ENCODE measurements around the gene ABCB1. TPM values are rescaled to one million over a fixed set of nuclear protein-coding genes. Genes with fewer than 3 reads are reported as not detected.

The ABCB1 gene
- total and polyA plus RNA-seq, 2 donors (not counting 3 experiments of a cell fraction or from before 2014, with no cell fraction given) = 7.1 to 7.5 TPM

DNA sequence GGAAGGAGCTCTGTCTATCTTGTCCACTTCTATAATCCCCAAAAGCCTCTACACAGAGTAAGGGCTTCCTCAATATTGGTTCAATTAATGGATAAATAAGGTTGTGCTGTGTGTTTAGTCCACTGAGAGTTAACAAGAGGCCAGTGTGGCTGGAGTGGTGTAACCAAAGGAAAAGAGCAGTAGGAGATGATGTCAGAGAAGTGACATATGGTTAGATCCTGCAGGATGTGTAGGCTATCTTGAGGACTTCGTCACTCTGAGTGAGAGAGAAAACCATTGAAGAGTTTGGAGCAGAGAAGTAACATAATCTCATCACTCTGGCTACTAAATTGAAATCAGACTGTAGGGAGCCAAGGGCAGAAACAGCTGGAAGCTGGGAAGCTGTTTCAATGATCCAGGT, 14.5 kb upstream of the ABCB1 start:
- BruUV-seq (replicated peaks) = no TSS peak
- dilution Hi-C loops (cut with MboI; ENCODE audit: extremely low pct_ligation_motif_present, low sequenced_read_pairs) = no loop called here

DNA sequence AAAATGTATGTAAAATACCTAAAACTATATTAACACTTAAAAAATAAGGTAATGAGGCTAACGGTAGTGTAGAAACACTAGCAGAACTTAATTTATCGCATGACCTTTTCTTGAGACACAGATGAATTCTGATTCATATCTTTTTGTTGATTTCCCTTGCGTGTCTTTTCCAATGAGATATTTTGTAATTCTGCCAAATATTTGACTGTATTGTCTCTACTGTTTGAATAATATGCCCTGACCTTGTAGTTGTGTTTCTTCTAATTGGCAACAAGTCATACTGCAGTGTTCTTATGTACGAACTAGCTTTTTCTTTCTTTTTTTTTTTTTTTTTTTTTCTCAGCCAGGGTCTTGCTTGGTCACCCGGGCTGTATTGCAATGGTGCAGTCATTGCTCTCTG, 9.2 kb upstream of the ABCB1 start:
- POLR2A ChIA-PET = interaction anchor here (0.7 kb wide), 1 partner anchor 730 kb away, joined by 3 read pairs; no protein-coding TSS in a partner anchor
- Histone ChIP-seq H3K9me1 (replicated peaks; ENCODE audit: control insufficient read depth, extremely low read depth, insufficient read depth, low read length) (no peaks in the 10 kb centered on the region), H3K27me3 (ENCODE audit: control insufficient read depth in 2 of 2, insufficient read depth in 2 of 2, low read length in 2 of 2) (peaks cover 0 to 1% of the 10 kb centered on the region in 2 experiments), H3K9me3 (replicated peaks; ENCODE audit: control insufficient read depth, insufficient read depth, low read length) (no peaks in the 10 kb centered on the region), H4K20me1 (replicated peaks; ENCODE audit: control insufficient read depth, extremely low read depth, insufficient read depth, low read length) (no peaks in the 10 kb centered on the region), H3K79me2 (ENCODE audit: control insufficient read depth, insufficient read depth, low read length) (no peaks in the 10 kb centered on the region), H3K27ac (ENCODE audit: insufficient read depth, low read depth, low read length) (no peak overlapping the region), H3K9ac (replicated peaks; ENCODE audit: extremely low read depth, insufficient read depth, low read length) (no peak overlapping the region), H2AFZ (ENCODE audit: low read depth, low read length) (no peak overlapping the region), H3K4me1 (ENCODE audit: control insufficient read depth, extremely low read depth, insufficient read depth, low read length) (peaks cover 19% of the 10 kb centered on the region), H3K4me3 (replicated peaks in 1 of 3; ENCODE audit: insufficient read depth in 1 of 3, low read depth in 1 of 3, low read length in 3 of 3) (no peak overlapping the region), H3K4me2 (ENCODE audit: insufficient read depth, low read length) (no peak overlapping the region), H3K36me3 (ENCODE audit: control insufficient read depth in 2 of 2, extremely low read depth in 1 of 2, insufficient read depth in 2 of 2, low read length in 2 of 2) (no peaks in the 10 kb centered on the region)
- intact Hi-C loops (cut with micrococcal nuclease) = no loop called here
- dilution Hi-C loops (cut with MboI; ENCODE audit: extremely low pct_ligation_motif_present, low sequenced_read_pairs) = no loop called here
- no peak for TF ChIP-seq JUN (IDR thresholded peaks at IDR 0.05; ENCODE audit: borderline replicate concordance, insufficient read depth, insufficient read length, low read depth)
- TF ChIP-seq, protein P1, sequence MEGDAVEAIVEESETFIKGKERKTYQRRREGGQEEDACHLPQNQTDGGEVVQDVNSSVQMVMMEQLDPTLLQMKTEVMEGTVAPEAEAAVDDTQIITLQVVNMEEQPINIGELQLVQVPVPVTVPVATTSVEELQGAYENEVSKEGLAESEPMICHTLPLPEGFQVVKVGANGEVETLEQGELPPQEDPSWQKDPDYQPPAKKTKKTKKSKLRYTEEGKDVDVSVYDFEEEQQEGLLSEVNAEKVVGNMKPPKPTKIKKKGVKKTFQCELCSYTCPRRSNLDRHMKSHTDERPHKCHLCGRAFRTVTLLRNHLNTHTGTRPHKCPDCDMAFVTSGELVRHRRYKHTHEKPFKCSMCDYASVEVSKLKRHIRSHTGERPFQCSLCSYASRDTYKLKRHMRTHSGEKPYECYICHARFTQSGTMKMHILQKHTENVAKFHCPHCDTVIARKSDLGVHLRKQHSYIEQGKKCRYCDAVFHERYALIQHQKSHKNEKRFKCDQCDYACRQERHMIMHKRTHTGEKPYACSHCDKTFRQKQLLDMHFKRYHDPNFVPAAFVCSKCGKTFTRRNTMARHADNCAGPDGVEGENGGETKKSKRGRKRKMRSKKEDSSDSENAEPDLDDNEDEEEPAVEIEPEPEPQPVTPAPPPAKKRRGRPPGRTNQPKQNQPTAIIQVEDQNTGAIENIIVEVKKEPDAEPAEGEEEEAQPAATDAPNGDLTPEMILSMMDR (IDR thresholded peaks at IDR 0.05; ENCODE audit: extremely low read depth in 1 of 2, insufficient read depth in 1 of 2, low read depth in 1 of 2, low read length in 2 of 2) = no peak
- TF ChIP-seq POLR2AphosphoS5 (IDR thresholded peaks at IDR 0.05; ENCODE audit: insufficient read depth, low read depth, low read length) = no peak
- TF ChIP-seq, protein P2, sequence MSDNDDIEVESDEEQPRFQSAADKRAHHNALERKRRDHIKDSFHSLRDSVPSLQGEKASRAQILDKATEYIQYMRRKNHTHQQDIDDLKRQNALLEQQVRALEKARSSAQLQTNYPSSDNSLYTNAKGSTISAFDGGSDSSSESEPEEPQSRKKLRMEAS (IDR thresholded peaks at IDR 0.05; ENCODE audit: insufficient read depth, insufficient read length) = no peak
- no peak for TF ChIP-seq GATA2 (IDR thresholded peaks at IDR 0.05; ENCODE audit: insufficient read depth, insufficient read length, low read depth, low read length)
- no peak for TF ChIP-seq MYC (IDR thresholded peaks at IDR 0.05; ENCODE audit: low read depth, low read length)
- TF ChIP-seq EZH2 (IDR thresholded peaks at IDR 0.05; ENCODE audit: borderline replicate concordance, low read depth, low read length, severe bottlenecking) = no peak
- TF ChIP-seq FOS (IDR thresholded peaks at IDR 0.05; ENCODE audit: borderline replicate concordance, insufficient read depth, low read length) = no peak
- no peak for TF ChIP-seq POLR2A (IDR thresholded peaks at IDR 0.05; ENCODE audit: low read depth, low read length)
- no TSS peak for BruUV-seq (replicated peaks)
- no peak for FAIRE-seq
- DNase-seq (ENCODE audit: low read depth, low spot score) = peak; percentile 47
- CTCF ChIA-PET = interaction anchor here (1.1 to 2.4 kb wide), 4 partner anchors 10 to 502 kb away, joined by 3 to 9 read pairs (median 6); partner anchors contain the start of gene ABCB1

More for the DNA sequence above, 14.5 kb upstream of the ABCB1 start:
- intact Hi-C loops (cut with micrococcal nuclease) = no loop called here
- Histone ChIP-seq H4K20me1 (replicated peaks; ENCODE audit: control insufficient read depth, extremely low read depth, insufficient read depth, low read length) (no peaks in the 10 kb centered on the region), H3K4me2 (ENCODE audit: insufficient read depth, low read length) (no peak overlapping the region), H3K4me1 (ENCODE audit: control insufficient read depth, extremely low read depth, insufficient read depth, low read length) (no peaks in the 10 kb centered on the region), H3K9me1 (replicated peaks; ENCODE audit: control insufficient read depth, extremely low read depth, insufficient read depth, low read length) (no peaks in the 10 kb centered on the region), H3K9ac (replicated peaks; ENCODE audit: extremely low read depth, insufficient read depth, low read length) (no peak overlapping the region), H3K79me2 (ENCODE audit: control insufficient read depth, insufficient read depth, low read length) (no peaks in the 10 kb centered on the region), H3K36me3 (ENCODE audit: control insufficient read depth in 2 of 2, extremely low read depth in 1 of 2, insufficient read depth in 2 of 2, low read length in 2 of 2) (no peaks in the 10 kb centered on the region), H3K27ac (ENCODE audit: insufficient read depth, low read depth, low read length) (no peak overlapping the region), H3K9me3 (replicated peaks; ENCODE audit: control insufficient read depth, insufficient read depth, low read length) (no peaks in the 10 kb centered on the region), H2AFZ (ENCODE audit: low read depth, low read length) (no peak overlapping the region), H3K27me3 (ENCODE audit: control insufficient read depth in 2 of 2, insufficient read depth in 2 of 2, low read length in 2 of 2) (peaks cover 10 to 14% of the 10 kb centered on the region in 2 experiments), H3K4me3 (replicated peaks in 1 of 3; ENCODE audit: insufficient read depth in 1 of 3, low read depth in 1 of 3, low read length in 3 of 3) (no peak overlapping the region)
- ChIA-PET CTCF (interaction anchor here (0.5 to 0.7 kb wide), 2 partner anchors 46 to 64 kb away, joined by 3 to 4 read pairs; no protein-coding TSS in a partner anchor), POLR2A (no interaction called here)
- no peak for FAIRE-seq
- TF ChIP-seq GATA2 (IDR thresholded peaks at IDR 0.05; ENCODE audit: insufficient read depth, insufficient read length, low read depth, low read length) (no peak), POLR2AphosphoS5 (IDR thresholded peaks at IDR 0.05; ENCODE audit: insufficient read depth, low read depth, low read length) (no peak), FOS (IDR thresholded peaks at IDR 0.05; ENCODE audit: borderline replicate concordance, insufficient read depth, low read length) (no peak), MYC (IDR thresholded peaks at IDR 0.05; ENCODE audit: low read depth, low read length) (no peak), EZH2 (IDR thresholded peaks at IDR 0.05; ENCODE audit: borderline replicate concordance, low read depth, low read length, severe bottlenecking) (no peak)
- TF ChIP-seq, protein P1 (IDR thresholded peaks at IDR 0.05; ENCODE audit: extremely low read depth in 1 of 2, insufficient read depth in 1 of 2, low read depth in 1 of 2, low read length in 2 of 2) = no peak
- DNase-seq (ENCODE audit: low read depth, low spot score) = no peak
